GDM1 (cell line): ENCODE measurements around the gene CYP3A4.

Experiments
- DNase-seq: peaks from one replicate; lab custom pipeline; 2025; lab: John Stamatoyannopoulos, UW

CYP3A4 gene

GRCh38 chr7:99720800-99721595, 63.0 kb downstream of the CYP3A4 start:
- DNase-seq = no peak

DNA sequence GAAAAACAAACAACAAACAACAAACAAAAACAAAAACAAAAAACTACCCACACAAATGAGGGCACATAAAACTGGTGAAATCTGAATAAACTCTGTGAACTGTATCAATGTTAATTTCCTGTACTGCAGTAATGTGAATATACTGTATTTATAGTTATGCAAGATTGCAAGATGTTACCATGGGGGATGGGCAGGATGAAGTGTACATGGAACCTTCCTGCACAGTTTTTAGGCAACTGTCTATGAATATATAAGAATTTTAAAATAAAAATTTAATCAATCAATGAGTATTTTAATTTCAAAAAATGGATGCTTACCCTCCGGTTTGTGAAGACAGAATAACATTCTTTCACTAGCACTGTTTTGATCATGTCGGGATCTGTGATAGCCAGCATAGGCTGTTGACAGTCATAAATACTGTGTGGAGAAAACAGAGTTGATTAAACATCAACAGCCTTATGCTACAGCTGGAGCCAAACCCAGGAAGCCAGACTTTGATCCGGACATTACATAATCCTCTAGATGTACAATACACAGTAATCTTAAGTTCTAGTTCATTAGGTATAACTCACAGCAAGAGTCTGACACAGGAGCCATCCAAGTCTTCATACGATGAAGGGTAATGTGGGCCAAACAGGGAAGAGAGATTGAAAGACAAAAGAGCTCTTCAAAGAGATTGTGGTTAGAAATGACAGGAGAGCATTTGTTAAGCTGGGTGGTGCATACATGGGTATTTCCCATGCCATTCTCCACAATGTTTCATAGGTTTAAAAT, 63.8 kb downstream of the CYP3A4 start:
- no peak for DNase-seq

DNA sequence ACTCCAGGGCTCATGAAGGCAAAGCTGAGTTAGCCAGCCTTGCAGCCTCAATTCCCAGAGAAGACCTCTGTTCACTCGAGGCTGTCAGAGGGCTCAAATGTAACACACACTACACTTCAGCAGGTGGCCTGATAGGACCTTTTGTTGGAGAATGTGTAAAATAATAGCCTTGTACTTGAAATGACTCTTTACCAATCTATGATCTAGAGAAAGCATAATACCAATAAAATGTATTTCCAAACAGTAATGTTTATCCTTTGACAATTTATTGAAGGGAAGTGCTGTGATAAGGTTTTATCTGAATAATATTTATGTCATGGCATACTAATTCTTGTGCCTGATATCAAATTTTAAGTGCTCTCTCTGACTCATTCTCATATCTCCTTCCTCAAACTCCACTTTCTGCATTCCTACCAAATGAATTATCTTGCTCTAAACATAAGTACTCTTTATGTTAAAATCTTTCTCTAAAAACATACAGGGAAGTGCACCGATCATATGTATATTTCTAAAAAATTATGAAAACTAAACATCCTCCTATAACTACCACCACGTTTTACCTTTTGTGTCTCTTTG, 69.9 kb downstream of the CYP3A4 start:
- DNase-seq = no peak

DNA sequence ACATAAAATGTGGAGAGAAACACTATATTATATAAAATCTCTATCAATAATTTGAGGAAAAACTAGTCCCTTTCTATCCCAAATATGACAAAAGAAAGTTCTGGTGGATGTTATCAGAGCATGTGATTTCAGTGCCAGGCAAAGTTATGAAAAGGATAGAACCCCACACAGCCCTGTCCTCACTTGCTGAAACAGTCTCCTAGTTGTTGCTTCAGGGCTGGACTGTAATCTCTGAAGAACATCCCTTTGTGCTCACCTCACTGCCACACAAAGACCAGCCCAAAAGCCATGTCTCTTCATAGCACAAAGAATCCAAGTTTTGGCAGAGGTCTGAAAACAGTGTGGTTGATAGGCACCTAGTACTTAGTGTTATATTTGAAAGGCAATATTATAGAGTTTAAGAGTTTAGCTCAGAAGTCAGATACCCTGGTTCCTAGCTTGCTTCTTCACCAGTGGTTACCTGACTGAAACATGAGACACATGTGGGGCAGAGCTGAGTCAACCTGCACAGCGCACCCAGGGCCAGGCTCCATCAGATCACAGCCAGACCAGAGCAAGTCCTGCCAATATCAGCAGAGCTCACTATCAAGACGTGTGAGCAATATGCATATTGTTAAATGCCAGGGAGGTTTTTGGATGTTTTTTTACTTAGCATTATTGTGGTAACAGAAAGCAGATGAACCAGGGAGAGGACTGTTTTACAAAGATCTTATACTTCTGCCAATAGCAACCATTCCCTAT, 74.0 kb downstream of the CYP3A4 start:
- no peak for DNase-seq

DNA sequence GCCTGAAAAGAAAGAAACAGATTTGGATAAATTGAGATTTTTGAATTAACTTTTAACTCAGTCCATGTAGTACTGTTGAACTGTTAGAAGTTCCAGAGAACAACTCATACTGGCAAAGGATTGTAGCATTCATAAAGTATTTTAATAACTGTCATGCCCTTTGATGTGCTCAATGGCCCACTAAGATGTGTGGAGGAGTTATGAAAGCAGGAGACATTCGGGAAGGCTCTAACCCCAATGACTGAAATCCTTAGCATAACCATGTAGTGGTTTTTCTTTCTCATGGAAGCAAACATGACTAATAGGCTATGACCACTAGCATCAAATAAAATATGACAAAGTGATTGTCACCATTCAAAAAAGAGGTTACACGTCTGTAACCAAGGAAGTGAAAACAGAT, 74.7 kb downstream of the CYP3A4 start:
- no peak for DNase-seq

DNA sequence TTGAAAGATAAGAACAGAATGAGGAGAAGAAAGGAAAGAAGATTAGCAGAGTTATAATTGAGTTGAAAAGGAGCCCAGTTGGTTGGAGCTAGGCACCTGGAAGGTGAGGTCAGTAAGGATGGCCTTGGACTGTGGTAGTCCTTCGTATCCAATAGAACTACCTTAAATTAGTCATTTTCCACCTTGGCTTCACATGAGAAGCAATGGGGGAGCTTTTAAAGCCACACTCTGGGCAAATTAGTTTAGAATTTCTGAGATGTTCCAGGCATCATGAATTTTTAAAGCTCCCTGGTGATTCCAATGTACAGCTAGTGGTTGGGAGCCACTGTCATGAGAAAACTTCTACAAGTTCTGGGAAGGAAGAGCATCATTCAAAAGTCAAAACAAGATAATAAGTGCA, 76.9 kb downstream of the CYP3A4 start:
- no peak for DNase-seq
